Cerebellar cortex (tissue), 1 donor: ENCODE results near the gene PAMR1.
A peak's percentile ranks its signal among the peaks of the same experiment; 100 is the strongest.

ENCODE experiments used
- DNase-seq: peaks from one replicate; pipeline ENCODE4 v3.0.0-alpha.2; 2015; ENCODE audit warnings: low spot score

Gene PAMR1

DNA sequence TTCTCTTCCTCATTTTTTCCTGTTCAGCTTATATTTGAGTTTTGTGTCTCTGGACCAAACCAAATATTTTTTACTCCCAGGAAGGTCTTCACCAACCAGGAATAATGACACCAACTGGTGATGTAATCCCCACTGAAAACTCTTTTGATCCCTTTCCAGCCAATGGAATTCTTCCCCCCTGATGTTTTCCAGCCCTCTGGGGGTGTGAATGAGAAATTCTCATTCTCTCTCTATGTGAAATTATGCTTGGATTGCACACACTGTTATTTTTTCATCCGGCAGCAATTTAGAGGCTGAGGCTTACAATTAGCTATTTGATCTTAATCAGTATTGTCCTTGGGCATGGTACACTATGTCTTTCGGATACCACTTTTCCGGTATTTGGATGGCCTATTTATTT is 66.6 kb downstream of the PAMR1 start:
- no peak for DNase-seq

DNA sequence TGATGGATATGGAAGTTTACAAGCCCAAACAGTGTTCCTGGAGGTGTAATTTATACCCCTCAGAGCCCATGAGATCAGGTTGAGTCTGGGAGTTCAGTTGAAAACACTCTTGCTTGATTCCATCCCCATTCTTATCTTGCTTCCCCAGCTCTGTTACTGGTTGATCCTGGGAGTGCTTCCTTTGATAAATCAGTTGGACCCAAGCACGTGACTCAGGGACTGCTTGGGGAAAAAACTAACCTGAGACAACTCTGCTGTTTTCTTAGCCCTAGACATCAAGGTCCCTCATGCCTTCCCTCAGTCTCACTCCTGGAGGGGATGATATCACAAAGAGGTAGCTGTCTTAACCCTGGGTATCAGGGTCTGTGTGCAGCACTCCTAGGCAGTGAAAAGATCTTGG is 71.1 kb downstream of the PAMR1 start:
- no peak for DNase-seq

DNA sequence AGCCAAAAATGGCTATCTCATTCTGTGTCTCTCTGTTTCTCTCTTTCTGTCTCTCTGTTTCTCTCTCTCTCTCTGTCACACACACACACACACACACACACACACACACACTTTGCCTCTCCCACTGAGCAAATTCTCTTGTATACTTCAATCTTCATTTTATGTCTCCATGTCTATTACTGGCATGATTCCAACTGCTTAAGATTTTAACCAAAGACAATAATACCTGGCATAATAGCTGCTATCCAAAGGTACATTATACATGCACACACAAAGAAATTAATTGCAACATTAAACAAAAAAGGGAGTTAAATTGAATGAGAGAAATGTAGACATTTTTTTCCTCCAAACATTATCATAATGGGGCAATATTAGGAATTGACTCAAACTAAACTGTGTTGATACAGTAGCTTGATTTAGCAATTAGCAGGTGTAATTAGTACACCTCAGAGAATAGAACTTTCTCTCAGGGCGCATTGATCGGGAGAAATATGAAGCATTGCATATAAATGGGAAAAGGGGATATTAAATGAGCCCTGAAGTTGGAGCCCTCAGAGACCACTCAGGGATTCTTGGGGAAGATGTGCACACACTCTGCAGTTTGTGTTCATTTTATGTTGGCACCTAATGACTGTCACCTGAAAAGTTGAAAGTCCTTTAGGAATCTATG is 88.7 kb downstream of the PAMR1 start:
- no peak for DNase-seq

DNA sequence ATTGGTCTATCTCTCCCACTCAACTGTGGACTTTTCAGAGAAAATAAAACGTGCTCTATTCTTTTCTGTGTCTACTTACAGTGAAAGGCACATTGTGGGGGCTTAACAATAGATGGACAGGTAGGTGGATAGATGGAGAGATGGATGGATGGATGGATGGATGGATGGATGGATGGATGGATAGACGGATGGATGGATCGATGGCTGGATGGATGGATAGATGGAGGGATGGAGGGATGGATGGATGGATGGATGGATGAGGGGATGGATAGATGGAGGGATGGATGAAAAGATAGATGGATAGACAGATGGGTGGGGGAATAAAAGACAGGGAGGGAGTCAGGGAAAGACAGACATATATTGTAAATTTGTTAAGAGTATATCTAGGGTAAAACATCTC is 91.8 kb downstream of the PAMR1 start:
- DNase-seq = no peak

DNA sequence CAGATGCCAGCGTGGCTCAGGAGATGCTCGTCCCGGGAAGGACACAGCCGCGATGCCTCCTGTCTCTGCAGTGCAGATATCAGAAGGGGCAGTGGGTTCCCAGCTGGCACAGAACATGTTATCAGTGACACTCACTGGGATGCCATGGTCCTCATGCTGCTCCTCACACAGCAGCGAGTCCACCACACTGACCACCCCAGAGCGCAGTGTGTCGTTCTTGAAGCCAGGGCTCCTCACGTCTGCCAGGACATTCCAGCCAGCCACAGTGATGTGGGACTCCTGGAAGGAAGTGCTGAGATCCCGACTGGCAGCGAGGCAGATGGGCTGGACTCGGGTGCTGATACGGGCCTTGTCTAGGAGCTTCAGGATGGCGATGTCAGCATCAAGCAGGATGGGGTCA is 93.0 kb downstream of the PAMR1 start:
- DNase-seq = no peak

DNA sequence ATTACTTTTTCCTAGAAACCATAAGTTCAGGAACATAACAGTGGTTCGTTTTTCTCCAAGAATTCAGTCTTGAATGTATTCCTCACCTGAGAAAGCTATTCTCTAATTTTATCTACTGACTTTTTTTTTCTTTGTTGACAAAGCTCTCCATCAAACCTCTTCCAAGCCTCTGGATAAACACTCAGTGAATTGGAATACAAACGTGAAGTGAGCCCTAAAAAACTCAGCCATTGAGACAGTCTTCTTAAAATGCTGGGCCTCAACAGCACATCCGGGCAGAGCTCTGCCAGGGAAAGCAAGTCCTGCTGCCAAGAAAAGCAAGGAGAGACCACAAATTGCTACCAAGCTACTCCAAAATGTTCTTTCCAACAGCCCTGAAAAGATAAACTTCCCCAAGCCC is 98.3 kb downstream of the PAMR1 start:
- peak; percentile 15 for DNase-seq

DNA sequence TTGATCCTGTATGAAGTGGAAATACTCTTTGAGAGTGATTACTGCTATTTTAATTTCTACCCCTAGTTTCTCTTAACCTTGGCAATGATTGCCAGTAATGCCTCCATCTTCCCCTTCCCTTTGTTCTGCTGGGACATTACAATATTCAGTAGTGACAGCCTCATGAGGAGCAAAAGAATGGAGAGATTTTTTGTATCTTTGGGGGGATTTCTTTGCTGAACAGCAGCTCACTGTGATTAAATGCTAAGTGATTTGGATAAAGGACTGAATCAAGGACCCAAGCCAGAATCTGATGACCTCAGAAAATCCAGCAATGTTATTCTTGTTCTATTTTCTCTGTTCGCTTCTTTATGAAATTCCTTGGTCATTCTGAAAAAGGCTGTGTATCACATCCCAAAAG is 99.1 kb downstream of the PAMR1 start:
- no peak for DNase-seq

DNA sequence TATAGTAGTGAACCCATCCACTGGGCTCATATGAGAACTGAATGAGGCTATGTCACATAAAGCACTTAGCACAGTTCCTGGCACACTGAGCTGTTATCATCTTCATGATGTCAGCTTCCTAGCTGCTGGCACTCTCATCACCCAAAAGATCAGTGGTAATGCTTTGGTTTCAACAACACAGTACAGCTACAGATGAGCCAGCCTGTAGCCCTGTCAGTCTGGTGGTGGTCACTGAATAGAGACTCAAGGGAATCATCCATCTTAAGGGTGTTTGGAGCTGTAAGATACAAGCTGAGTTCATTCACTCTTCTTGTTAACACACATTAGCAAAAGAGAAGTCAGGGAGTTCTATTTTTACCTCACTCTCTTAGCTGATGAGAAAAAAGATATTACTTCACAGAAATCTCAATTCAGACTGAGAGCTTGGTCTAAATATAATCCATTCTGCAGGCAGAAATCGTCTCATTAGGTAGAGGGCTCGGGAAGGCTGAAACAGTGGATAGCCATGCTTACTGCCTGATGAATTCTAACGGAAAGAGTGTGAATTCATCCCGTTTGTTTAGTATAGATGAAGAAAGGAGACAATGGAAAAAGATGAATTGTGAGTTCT is 99.7 kb downstream of the PAMR1 start:
- no peak for DNase-seq

DNA sequence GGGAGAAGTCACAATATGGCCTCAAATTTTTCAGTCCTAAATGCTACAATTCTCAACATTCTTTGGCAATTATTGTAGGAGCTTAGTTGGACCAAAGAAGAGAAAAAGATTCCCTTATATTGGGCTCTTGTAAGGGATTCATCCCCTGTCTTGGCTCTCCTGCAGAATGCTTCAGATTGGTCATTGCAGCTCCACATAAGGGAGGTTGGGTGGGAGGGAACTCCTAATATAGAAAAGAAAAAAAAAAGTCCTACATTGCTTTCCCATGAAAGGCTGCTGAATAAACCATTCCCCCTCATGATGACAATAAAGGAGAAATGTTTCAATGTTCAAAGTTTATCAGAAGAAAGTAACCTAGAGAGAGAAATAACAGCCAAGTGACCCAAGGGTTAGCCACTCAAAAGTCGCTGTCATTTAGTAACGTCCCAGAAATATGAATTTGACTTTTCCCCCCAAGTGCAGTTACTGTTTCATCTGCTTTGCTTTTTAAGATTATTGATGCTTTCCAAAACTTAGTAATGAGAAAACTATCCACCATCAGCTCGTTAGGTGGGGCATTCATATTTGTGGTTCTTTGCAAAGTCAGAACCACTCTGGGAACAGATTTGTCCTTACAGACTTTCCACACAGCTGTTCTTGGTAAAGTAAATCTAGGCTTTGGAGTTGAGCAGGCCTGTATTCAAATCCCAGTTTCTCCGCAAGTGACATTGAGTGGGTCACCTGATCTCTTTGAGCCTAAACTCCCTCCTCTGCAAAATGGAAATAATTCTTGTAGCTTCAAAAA is 101.1 kb downstream of the PAMR1 start:
- DNase-seq = no peak

DNA sequence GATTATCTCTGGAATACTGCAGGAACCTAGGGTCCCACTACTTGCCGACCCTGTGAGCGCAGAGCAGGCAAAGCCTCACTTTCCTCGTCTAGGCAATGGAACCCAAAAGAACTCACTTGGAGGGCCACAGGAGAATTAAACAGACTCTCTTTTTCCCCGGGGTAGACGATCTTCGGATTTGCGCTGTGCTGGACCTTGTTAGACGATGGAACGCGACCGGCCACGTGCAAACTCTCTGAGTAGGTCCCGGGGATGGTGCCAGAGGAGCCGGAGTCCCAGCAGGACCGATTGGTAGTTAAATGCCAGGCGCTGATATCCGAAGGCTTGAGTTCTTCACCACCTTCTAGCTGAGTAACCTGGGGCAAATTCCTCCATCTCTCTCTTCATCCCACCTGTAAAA is 105.0 kb downstream of the PAMR1 start:
- DNase-seq = peak; percentile 12

DNA sequence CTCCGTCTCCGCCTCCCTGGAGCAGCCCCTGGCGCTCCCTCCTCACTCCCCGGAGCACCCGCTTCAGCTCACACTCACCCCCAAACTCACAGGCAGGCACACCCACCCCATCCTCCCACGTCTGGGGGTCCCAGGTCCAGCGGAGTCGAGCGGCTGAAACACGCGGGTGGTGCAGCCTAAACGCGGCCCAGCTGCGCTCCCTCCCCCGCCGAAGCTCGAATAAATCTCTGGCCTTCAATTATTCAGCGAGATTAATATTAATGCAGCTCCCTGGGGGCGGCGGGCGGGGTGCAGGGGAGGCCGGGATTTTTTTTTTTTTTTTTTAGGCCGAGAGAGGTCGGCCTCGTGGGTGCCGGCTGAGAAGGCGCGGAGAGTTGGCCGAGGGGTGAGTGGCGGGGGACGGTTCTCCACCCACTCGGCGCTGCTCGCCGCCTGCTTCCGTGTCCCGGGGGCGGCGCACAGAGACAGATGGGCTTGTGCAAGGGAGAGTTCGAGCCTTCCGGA is 105.5 kb downstream of the PAMR1 start:
- peak; percentile 13 for DNase-seq

DNA sequence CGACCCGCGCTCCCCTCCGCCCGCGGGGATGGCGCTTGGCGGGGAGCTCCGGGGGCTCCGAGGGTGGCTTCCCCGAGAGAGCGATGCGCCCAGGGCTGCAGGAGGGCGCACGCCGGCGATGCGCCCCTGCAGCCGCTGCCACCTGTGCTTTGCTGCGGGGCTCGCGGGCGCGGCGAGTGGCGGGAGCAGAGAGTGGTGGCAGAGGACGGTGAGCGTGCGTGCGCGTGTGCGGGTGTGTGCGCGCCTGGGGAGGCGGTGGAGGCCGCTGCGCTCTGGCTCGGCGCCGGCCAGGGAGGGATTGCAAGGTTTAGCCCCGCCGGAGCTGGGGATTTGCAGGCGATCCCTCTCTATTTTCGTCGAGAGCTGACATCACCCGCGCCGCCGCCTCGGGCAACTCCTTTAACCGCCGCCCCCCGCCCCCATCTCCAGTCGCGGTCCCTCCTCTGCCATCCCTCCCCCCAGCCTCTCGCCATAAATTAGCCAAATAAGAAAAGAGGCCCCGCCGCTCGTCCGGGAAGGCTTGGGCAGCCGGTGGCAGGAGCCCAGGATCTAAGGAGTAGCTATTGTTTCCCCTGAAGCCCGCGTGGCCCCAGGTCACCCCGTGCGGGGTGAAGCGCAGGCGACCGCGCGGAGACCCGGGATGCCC is 106.1 kb downstream of the PAMR1 start, which contains the start of gene SLC1A2:
Gene SLC1A2 (minus strand): TSS at position 375 of the 646 bp plus-strand sequence. CDS start 592 bp downstream, outside the sequence.
- DNase-seq = peak; percentile 66

DNA sequence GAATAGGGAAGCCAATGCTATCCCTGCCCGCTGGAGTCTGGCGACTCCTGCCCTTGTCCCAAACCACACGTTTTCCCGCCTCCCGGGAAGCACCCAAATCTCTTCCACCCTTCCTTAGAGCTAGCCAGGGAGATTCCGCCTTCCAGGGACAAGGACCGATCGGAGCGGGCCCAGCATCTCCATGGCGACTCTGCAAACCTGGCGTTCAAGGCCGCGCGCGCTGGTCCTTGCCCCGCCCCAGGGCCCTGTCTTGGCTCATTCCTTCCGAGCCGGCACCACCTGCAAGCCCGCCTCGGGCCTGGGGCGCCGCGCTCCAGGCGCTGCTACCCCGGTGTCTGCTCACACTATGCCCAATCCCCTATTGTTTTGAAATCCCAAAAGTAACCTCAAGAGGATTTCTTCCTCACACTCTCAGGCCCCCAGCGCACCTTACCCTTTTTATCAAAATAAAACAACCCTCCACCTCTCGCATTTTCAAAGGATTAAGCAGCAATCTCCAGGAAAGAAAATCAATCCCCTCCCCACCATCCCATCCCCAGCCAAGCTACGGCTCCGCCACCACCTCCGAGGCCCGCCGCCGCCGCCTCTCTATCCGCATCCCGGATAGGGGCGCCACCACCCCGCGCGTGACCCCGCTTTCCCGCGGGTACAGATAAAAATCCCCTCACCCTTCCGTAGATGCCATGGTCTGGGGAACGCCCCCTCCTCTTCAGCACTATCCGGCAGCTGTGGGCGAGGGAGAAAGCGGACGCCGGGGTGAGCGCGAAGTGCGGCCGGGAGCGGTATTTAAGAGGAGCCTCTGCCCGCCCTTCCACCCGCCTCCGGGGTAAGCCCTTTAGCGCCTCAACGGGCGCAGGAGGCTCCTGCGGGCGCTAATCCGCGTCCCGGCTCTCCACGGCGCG is 106.9 kb downstream of the PAMR1 start:
- peak; percentile 62 for DNase-seq

DNA sequence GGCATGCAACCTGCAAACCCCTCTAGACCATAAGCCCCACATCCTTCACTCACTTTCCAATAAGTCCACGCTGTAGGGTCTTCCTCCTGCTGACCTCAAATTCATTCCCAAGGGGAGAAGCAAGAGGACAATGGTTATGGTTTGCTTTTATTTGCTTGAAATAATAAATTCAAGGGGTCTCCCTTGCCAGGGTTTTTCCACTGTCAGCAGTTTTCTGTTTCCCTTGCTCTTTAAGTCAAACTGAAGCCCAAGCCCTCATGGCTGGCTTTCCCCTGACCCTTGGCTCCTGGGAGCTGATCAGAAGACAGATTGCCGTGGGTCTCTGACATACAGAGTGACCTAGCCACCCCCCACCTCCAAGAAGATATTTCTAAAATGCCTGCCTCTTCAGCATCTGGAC is 109.9 kb downstream of the PAMR1 start:
- no peak for DNase-seq

DNA sequence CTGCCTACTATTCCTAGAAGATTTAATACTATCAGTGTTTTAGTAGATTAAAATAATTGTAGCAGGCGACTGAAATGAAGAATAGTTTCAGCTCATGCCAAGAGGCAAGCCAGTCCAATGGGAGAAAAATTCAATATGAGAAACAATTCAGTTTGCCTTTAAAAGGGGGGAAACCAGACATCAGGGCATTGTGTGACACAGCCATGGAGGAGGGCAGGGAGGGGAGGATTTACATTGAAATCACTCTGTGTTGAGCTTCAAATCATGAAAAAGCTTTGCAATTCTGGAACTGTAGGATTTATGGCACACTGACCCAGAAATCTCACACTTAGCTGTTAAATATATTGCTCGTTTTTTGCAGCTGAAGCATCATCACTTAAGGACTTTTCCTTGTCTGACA is 110.6 kb downstream of the PAMR1 start:
- no peak for DNase-seq

DNA sequence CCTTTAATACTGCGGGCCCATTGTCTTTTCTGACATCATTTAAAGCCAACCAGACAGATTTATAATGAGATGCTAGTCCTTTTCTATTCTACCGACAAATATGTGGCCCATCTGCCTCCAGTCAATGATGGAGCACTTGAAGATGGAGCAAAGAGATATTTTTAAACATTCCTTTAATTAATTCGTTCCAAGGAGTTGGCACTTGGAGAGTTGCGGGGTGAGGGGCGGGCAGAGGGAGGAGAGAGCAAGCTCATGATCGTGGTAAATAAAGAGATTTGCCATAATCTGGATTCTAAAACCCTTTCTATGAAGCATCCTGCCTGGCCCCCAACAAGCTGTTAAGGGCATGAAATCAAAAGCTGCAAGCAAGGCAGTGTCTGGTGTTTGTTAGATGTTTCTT is 111.1 kb downstream of the PAMR1 start:
- DNase-seq = no peak

DNA sequence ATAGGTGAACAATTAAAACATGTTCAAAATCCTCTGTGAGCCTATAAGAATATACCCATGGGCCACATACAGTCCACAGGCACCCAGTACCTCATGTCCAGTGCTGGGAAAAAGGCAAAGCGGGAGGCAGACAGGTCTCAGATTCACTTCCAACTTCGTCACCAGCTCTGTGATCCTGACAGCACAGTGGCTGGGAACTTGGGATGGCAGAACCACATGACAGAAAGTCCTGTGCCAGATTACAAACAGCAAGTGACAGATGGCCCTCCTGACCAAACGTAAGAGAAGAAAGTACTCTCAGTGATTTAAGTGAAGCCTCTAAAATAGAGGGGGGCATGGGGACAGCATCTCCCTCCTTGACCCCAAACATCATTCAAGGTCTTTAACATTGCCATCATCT is 111.8 kb downstream of the PAMR1 start:
- DNase-seq = peak; percentile 82

DNA sequence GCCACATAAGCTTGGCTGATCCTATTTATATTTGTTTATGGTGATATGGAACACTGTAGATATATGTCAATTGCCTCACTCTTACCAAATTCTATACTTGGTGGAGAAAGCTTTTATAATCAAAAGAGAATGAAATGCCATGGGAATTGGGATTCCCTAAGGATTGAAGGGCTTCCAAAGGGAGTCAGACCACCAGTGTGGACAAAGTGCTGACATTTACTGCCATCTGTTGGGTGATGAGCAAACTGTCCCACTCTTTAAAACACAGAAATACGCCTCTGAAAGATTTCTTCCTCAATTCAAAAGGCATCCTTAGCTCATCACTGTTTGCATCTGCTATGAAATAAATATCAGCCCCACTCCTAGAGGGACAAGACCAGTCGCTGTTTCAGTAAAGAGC is 113.1 kb downstream of the PAMR1 start:
- peak; percentile 53 for DNase-seq

DNA sequence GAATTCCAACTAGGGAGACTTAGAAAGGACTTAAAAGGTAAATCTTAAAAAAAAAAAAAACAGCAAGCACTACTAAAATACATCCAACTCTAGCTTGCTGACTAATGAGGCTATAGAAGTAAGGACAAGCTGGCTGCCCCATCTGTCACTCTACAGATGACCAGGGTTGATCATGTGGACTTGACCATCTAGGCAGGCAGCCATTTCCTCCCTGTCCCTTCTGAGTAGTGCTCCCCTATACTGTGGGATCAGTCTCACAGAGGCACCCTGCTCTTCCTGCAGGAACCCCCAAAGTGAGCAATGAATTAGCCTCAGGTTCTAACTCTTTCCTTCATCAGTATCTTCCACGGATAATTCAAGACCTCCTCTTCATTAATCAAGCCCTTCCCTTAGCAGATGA is 118.4 kb downstream of the PAMR1 start:
- peak; percentile 59 for DNase-seq

DNA sequence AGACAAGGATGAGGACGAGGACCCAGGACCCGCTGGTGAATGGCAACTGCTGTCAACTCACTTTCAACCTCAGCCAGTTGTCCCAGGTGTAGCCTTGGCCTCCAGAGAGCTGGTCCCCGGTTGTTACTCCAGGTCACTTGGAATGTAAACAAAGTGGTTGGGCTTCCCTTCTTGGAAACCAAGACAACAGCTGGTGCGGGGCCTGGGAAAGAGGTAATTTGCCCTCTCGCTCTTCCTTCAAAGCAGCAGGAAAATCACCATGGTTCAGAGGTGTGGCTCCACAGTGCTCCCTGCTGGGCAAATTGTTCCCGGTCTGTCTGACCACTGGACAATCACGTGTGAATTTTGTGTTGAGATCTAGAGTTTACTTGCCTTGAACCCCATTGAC is 121.0 kb downstream of the PAMR1 start:
- no peak for DNase-seq

DNA sequence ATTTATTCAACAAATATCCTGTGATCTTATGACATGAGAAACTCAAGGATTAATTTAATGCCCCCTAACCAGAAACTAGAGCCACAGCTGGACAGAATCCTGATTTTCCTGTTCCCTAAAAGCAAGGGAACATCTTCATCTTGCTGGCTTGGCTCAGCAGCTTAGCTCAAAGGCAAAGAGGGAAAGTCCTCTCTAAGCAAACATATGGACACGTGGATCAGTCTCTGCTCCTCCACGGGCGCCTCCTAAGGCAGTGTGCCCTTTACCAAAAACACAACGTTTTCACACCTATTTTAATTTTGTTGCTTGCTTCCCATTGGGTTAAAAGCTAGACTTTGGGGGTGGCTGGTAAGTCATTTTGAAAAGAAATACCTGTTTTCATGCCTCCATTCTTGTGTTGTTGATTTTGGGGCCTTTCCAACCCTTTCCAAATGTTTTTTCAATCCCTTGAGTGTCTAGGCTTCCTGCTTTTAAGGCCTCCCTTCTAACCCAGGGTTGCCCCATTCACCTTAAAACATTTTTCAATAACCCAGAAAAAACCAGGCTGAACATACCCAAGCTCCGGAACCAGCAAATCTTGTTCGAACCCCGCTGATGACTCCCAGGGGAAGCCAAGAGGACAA is 121.5 kb downstream of the PAMR1 start:
- no peak for DNase-seq
